BE2C (cell line): ENCODE data around the gene SCARF2.
"Not testable (repeated sequence)": the region's sequence is repeated elsewhere in the genome, so short reads cannot be mapped to it uniquely, and the experiment has no call there.

Source experiments
- DNase-seq: peaks from one replicate; pipeline ENCODE4 v3.0.0-alpha.2; 2020
- H3K27me3 ChIP-seq: fragments of 250-450 bp; sonication (Bioruptor Pico); 2 replicates; pipeline ENCODE4 v1.5.1; 2020; ENCODE audit warnings: mild to moderate bottlenecking
- H3K36me3 ChIP-seq: fragments of 250-450 bp; sonication (Bioruptor Pico); 2 replicates; pipeline ENCODE4 v1.5.1; 2020; ENCODE audit warnings: mild to moderate bottlenecking
- H3K4me1 ChIP-seq: fragments of 250-450 bp; sonication (Bioruptor Pico); 2 replicates; pipeline ENCODE4 v1.5.1; 2020
- H3K4me3 ChIP-seq: 2 replicates; pipeline ENCODE4 v1.5.1; 2011; ENCODE audit warnings: low read depth, low read length
- H3K9me3 ChIP-seq: fragments of 250-450 bp; sonication (Bioruptor Pico); 2 replicates; pipeline ENCODE4 v1.5.1; 2020
- TF ChIP-seq, protein P1 (sequence below): IDR thresholded peaks from 2 replicates; pipeline ENCODE4 v1.5.1; 2012; ENCODE audit warnings: mild to moderate bottlenecking, low read depth, low read length

SCARF2 gene

DNA sequence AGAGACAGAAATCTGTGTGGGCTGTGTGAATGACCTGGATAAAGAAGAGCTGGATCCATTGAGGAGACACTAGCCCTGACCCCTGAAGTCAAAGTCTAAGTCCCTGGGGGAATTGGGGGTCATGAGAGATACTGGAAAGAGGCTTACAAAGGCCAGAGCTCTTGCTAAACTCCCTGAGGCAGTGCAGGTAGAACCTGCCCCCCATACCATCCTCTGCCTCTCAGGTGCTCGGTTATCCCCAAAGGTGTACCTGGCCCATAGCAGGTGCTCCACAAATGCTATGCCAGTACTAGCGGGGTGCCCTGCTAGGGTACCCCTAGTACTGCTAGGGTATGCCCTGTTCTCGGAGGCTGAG lies 19.1 kb upstream of the SCARF2 start:
- Histone ChIP-seq H3K4me1 (no peaks in the 10 kb centered on the region), H3K36me3 (peaks cover 12% of the 10 kb centered on the region; the same call in 1 of the 2 replicates), H3K27me3 (no peaks in the 10 kb centered on the region), H3K4me3 (no peak overlapping the region), H3K9me3 (no peaks in the 10 kb centered on the region)
- DNase-seq = no peak
- TF ChIP-seq, protein P1, sequence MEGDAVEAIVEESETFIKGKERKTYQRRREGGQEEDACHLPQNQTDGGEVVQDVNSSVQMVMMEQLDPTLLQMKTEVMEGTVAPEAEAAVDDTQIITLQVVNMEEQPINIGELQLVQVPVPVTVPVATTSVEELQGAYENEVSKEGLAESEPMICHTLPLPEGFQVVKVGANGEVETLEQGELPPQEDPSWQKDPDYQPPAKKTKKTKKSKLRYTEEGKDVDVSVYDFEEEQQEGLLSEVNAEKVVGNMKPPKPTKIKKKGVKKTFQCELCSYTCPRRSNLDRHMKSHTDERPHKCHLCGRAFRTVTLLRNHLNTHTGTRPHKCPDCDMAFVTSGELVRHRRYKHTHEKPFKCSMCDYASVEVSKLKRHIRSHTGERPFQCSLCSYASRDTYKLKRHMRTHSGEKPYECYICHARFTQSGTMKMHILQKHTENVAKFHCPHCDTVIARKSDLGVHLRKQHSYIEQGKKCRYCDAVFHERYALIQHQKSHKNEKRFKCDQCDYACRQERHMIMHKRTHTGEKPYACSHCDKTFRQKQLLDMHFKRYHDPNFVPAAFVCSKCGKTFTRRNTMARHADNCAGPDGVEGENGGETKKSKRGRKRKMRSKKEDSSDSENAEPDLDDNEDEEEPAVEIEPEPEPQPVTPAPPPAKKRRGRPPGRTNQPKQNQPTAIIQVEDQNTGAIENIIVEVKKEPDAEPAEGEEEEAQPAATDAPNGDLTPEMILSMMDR = no peak

GRCh38 chr22:20456064-20456721 lies 18.6 kb upstream of the SCARF2 start:
- no peaks in the 10 kb centered on the region for H3K4me1 ChIP-seq
- no peaks in the 10 kb centered on the region for H3K27me3 ChIP-seq
- TF ChIP-seq, protein P1 = peak; percentile 98
- H3K4me3 ChIP-seq = no peak overlapping the region
- peak; percentile 84 for DNase-seq
- no peaks in the 10 kb centered on the region for H3K9me3 ChIP-seq
- H3K36me3 ChIP-seq = peaks cover 11% of the 10 kb centered on the region; the same call in 1 of the 2 replicates

GRCh38 chr22:20455709-20456063 lies 18.1 kb upstream of the SCARF2 start:
- Histone ChIP-seq H3K9me3 (no peaks in the 10 kb centered on the region), H3K4me1 (no peaks in the 10 kb centered on the region), H3K36me3 (peaks cover 9% of the 10 kb centered on the region; the same call in 1 of the 2 replicates), H3K27me3 (no peaks in the 10 kb centered on the region), H3K4me3 (no peak overlapping the region)
- DNase-seq = no peak
- TF ChIP-seq, protein P1 = no peak

DNA sequence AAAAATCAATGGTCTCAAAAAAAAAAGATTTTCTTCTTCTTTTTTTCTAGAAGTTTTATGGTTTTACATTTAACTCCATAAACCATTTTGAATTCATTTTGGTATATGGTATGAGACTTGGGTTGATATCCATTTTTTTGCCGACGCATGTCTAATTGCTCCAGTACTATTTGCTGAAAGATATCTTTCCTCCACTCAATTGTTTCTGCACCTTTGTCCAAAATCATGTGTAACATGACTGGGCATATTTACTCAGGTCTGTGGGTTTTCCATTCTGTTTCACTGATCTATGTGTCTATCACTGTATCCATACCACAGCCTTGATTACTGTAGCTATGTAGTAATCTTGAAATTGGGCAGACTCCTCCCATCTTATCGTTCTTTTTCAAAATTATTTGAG lies 15.6 kb upstream of the SCARF2 start:
- TF ChIP-seq, protein P1 = no peak
- no peak overlapping the region for H3K4me3 ChIP-seq
- H3K4me1 ChIP-seq = no peaks in the 10 kb centered on the region
- no peak for DNase-seq
- no peaks in the 10 kb centered on the region for H3K9me3 ChIP-seq
- peaks cover 6% of the 10 kb centered on the region; the same call in 1 of the 2 replicates for H3K36me3 ChIP-seq
- no peaks in the 10 kb centered on the region for H3K27me3 ChIP-seq

GRCh38 chr22:20451920-20452319 lies 14.3 kb upstream of the SCARF2 start:
- Histone ChIP-seq H3K4me3 (no peak overlapping the region), H3K9me3 (no peaks in the 10 kb centered on the region), H3K4me1 (no peaks in the 10 kb centered on the region), H3K36me3 (no peaks in the 10 kb centered on the region), H3K27me3 (no peaks in the 10 kb centered on the region)
- TF ChIP-seq, protein P1 = no peak
- no peak for DNase-seq

GRCh38 chr22:20451129-20451778 lies 13.6 kb upstream of the SCARF2 start:
- not testable (repeated sequence) for H3K9me3 ChIP-seq, H3K4me1 ChIP-seq, DNase-seq, H3K36me3 ChIP-seq, H3K4me3 ChIP-seq, H3K27me3 ChIP-seq
